H1 (cell line): ENCODE measurements around the gene NME7. TPM values are rescaled to one million over a fixed set of nuclear protein-coding genes. Genes with fewer than 3 reads are reported as not detected.

Experiments
- CTCF ChIA-PET: fragments of 300-600 bp; sonication (Branson Sonifier 250); formaldehyde crosslinking; loops from one replicate; lab custom pipeline; 2021; ENCODE audit not compliant: partially characterized antibody; lab: Charles Lee
- POLR2A ChIA-PET: fragments of 300-600 bp; sonication (Branson Sonifier 250); formaldehyde crosslinking; loops from one replicate; lab custom pipeline; 2021; ENCODE audit warnings: inconsistent platforms; ENCODE audit not compliant: partially characterized antibody; lab: Charles Lee
- DNase-seq, 2 experiments: peaks; one replicate each; pipeline versions ENCODE4 v3.0.0 to v3.0.0-alpha.2; 2010 to 2022; ENCODE audit warnings: low spot score in 2 of 2, low read depth in 1 of 2, mixed read lengths in 1 of 2
- FAIRE-seq: peaks from 2 replicates; lab custom pipeline; 2011; peaks lifted over from hg19 to GRCh38; lab: Jason Lieb, UNC
- H2AFZ ChIP-seq: 2 replicates; pipeline ENCODE4 v1.8.1; 2012; ENCODE audit warnings: low read length, inconsistent platforms
- H2AK5ac ChIP-seq: 2 replicates; pipeline ENCODE4 v1.6.1; 2013; ENCODE audit warnings: low read depth, low read length
- H2BK120ac ChIP-seq: replicated peaks from 2 replicates; pipeline ENCODE3; 2013; ENCODE audit warnings: low read depth, low read length, inconsistent platforms
- H2BK12ac ChIP-seq: 2 replicates; pipeline ENCODE4 v1.6.1; 2013; ENCODE audit warnings: low read depth, low read length
- H2BK15ac ChIP-seq: 2 replicates; pipeline ENCODE4 v1.6.1; 2013; ENCODE audit warnings: low read length
- H2BK20ac ChIP-seq: 2 replicates; pipeline ENCODE4 v1.6.1; 2013; ENCODE audit warnings: low read length
- H2BK5ac ChIP-seq: 2 replicates; pipeline ENCODE4 v1.6.1; 2013; ENCODE audit warnings: low read depth, low read length
- H3K14ac ChIP-seq: 2 replicates; pipeline ENCODE4 v1.6.1; 2013; ENCODE audit warnings: inconsistent platforms; ENCODE audit not compliant: insufficient read length
- H3K18ac ChIP-seq: 2 replicates; pipeline ENCODE4 v1.6.1; 2013; ENCODE audit warnings: low read length; ENCODE audit errors: extremely low read depth
- H3K23ac ChIP-seq: 2 replicates; pipeline ENCODE4 v1.6.1; 2013; ENCODE audit warnings: inconsistent platforms; ENCODE audit not compliant: insufficient read length
- H3K23me2 ChIP-seq: 2 replicates; pipeline ENCODE4 v1.6.1; 2013; ENCODE audit warnings: low read depth, low read length
- H3K27ac ChIP-seq: 2 replicates; pipeline ENCODE4 v1.6.1; 2011; ENCODE audit warnings: low read depth, low read length, inconsistent platforms
- H3K27me3 ChIP-seq, 4 experiments: replicated peaks in 1 of 4; 1 replicate in 1 of 4; 2 replicates in 3 of 4; pipeline versions ENCODE4 v1.6.1 to v1.8.1; 2011 to 2013; ENCODE audit warnings: low read length in 3 of 4, mild to moderate bottlenecking in 3 of 4, inconsistent platforms in 2 of 4, mixed read lengths in 2 of 4, moderate library complexity in 1 of 4; ENCODE audit not compliant: control insufficient read depth in 3 of 4, insufficient read depth in 3 of 4; ENCODE audit errors: extremely low read depth in 1 of 4
- H3K36me3 ChIP-seq, 4 experiments: 2 replicates each; pipeline versions ENCODE4 v1.6.1 to v1.8.1; 2011 to 2013; ENCODE audit warnings: mild to moderate bottlenecking in 4 of 4, low read length in 3 of 4, moderate library complexity in 2 of 4, control low read depth in 1 of 4, inconsistent platforms in 1 of 4; ENCODE audit not compliant: insufficient read depth in 4 of 4, control insufficient read depth in 2 of 4
- H3K4ac ChIP-seq: replicated peaks from 2 replicates; pipeline ENCODE3; 2013; ENCODE audit warnings: low read length, low read depth, mixed read lengths, inconsistent platforms; ENCODE audit not compliant: insufficient read length
- H3K4me1 ChIP-seq, 4 experiments: replicated peaks in 1 of 4; 1 replicate in 1 of 4; 2 replicates in 3 of 4; pipeline versions ENCODE4 v1.6.1 to v1.8.1; 2011 to 2013; ENCODE audit warnings: low read length in 3 of 4, inconsistent platforms in 2 of 4, mixed read lengths in 1 of 4; ENCODE audit not compliant: insufficient read depth in 4 of 4, control insufficient read depth in 3 of 4
- H3K4me2 ChIP-seq, 2 experiments: 2 replicates each; pipeline versions ENCODE4 v1.6.1 to v1.8.1; 2011 to 2013; ENCODE audit warnings: low read depth in 2 of 2, low read length in 2 of 2, control low read depth in 1 of 2, inconsistent platforms in 1 of 2, mild to moderate bottlenecking in 1 of 2; ENCODE audit not compliant: insufficient read depth in 1 of 2
- H3K4me3 ChIP-seq, 4 experiments: fragments of 200-600, 300-600 bp in 1 of 4; sonication (generic), shearing (Covaris generic), sonication (Bioruptor Twin) in 1 of 4; 2 replicates each; pipeline versions ENCODE4 v1.5.1 to v1.8.1; 2011 to 2016; ENCODE audit warnings: low read length in 4 of 4, low read depth in 3 of 4, control low read depth in 2 of 4, inconsistent platforms in 2 of 4, mild to moderate bottlenecking in 2 of 4, mixed read lengths in 1 of 4, moderate library complexity in 1 of 4; ENCODE audit not compliant: insufficient read depth in 2 of 4; ENCODE audit errors: extremely low read depth in 1 of 4
- H3K56ac ChIP-seq: replicated peaks from 2 replicates; pipeline ENCODE3; 2013; ENCODE audit warnings: low read depth, mild to moderate bottlenecking, mixed read lengths, low read length, inconsistent platforms; ENCODE audit not compliant: insufficient read length
- H3K79me1 ChIP-seq: 2 replicates; pipeline ENCODE4 v1.6.1; 2013; ENCODE audit warnings: low read depth, low read length, control low read depth
- H3K79me2 ChIP-seq, 2 experiments: 2 replicates each; pipeline versions ENCODE4 v1.6.1 to v1.8.1; 2012 to 2013; ENCODE audit warnings: low read length in 2 of 2, mild to moderate bottlenecking in 2 of 2, inconsistent platforms in 1 of 2; ENCODE audit not compliant: insufficient read depth in 2 of 2, control insufficient read depth in 1 of 2
- H3K9ac ChIP-seq, 4 experiments: replicated peaks in 1 of 4; 1 replicate in 1 of 4; 2 replicates in 3 of 4; pipeline versions ENCODE4 v1.6.1 to v1.8.1; 2011 to 2013; ENCODE audit warnings: low read depth in 3 of 4, low read length in 3 of 4, control low read depth in 2 of 4, mild to moderate bottlenecking in 2 of 4, moderate library complexity in 2 of 4, inconsistent platforms in 1 of 4; ENCODE audit errors: extremely low read depth in 1 of 4
- H3K9me3 ChIP-seq, 2 experiments: 2 replicates each; pipeline versions ENCODE4 v1.6.1 to v1.8.1; 2012 to 2013; ENCODE audit warnings: mild to moderate bottlenecking in 2 of 2, moderate library complexity in 2 of 2, control low read depth in 1 of 2, inconsistent platforms in 1 of 2, low read depth in 1 of 2, low read length in 1 of 2, mixed read lengths in 1 of 2; ENCODE audit not compliant: insufficient read depth in 2 of 2
- H4K20me1 ChIP-seq, 2 experiments: replicated peaks in 1 of 2; 2 replicates each; pipeline versions ENCODE3 to v1.8.1; 2011 to 2013; ENCODE audit warnings: inconsistent platforms in 2 of 2, low read length in 2 of 2, mild to moderate bottlenecking in 1 of 2; ENCODE audit not compliant: insufficient read depth in 2 of 2, control insufficient read depth in 1 of 2
- H4K5ac ChIP-seq: 2 replicates; pipeline ENCODE4 v1.6.1; 2013; ENCODE audit warnings: low read length, low read depth, mixed read lengths, inconsistent platforms; ENCODE audit not compliant: insufficient read length
- H4K8ac ChIP-seq: 2 replicates; pipeline ENCODE4 v1.8.0; 2013; ENCODE audit warnings: mild to moderate bottlenecking, moderate library complexity, low read length, inconsistent platforms; ENCODE audit not compliant: insufficient read depth; ENCODE audit errors: extremely low read depth
- H4K91ac ChIP-seq: replicated peaks from 2 replicates; pipeline ENCODE3; 2013; ENCODE audit warnings: low read length, mixed read lengths, inconsistent platforms; ENCODE audit not compliant: insufficient read length
- ATF2 ChIP-seq: IDR thresholded peaks from 2 replicates; pipeline ENCODE4 v1.6.1; 2012; ENCODE audit warnings: low read length, inconsistent platforms
- EP300 ChIP-seq, 2 experiments: IDR thresholded peaks; 1 replicate in 1 of 2; 2 replicates in 1 of 2; pipeline ENCODE4 v1.6.1; 2011 to 2012; ENCODE audit warnings: low read depth in 2 of 2, low read length in 2 of 2, mild to moderate bottlenecking in 2 of 2, borderline replicate concordance in 1 of 2, inconsistent platforms in 1 of 2, moderate library complexity in 1 of 2
- GABPA ChIP-seq: IDR thresholded peaks from 2 replicates; pipeline ENCODE4 v1.6.1; 2011; ENCODE audit warnings: mild to moderate bottlenecking, low read length, moderate library complexity, borderline replicate concordance; ENCODE audit not compliant: insufficient read depth
- GTF2F1 ChIP-seq: IDR thresholded peaks from 2 replicates; pipeline ENCODE4 v1.6.1; 2012; ENCODE audit warnings: low read depth, low read length, improper control_type of control experiment, borderline replicate concordance
- JUND ChIP-seq: IDR thresholded peaks from 2 replicates; pipeline ENCODE4 v1.6.1; 2011; ENCODE audit warnings: mild to moderate bottlenecking, improper control_type of control experiment, low read length
- KDM4A ChIP-seq: IDR thresholded peaks from one replicate; pipeline ENCODE4 v1.7.1; 2012; ENCODE audit warnings: low read depth, mild to moderate bottlenecking, moderate library complexity, low read length, inconsistent platforms; ENCODE audit not compliant: severe bottlenecking
- KDM5A ChIP-seq: fragments of 200-600 bp; IDR thresholded peaks from 2 replicates; pipeline ENCODE4 v1.7.1; 2012; ENCODE audit warnings: mild to moderate bottlenecking, low read length, inconsistent platforms, mixed read lengths
- MAFK ChIP-seq: IDR thresholded peaks from 2 replicates; pipeline ENCODE4 v1.6.1; 2012; ENCODE audit warnings: low read depth, mild to moderate bottlenecking, improper control_type of control experiment, low read length
- RFX5 ChIP-seq: IDR thresholded peaks from 2 replicates; pipeline ENCODE4 v1.6.1; 2011; ENCODE audit warnings: low read depth, low read length, improper control_type of control experiment, borderline replicate concordance
- WGBS, 2 experiments: shearing (Covaris generic) in 1 of 2; methylation state at CpG; one replicate each; pipeline versions ENCODE4 v1.1.6 to v1.1.7; 2013 to 2015; ENCODE audit warnings: low lambda C conversion rate in 2 of 2, mixed read lengths in 2 of 2, inconsistent platforms in 1 of 2, low coverage in 1 of 2, missing lambda C conversion rate in 1 of 2; ENCODE audit not compliant: insufficient replicate concordance in 2 of 2, insufficient coverage in 1 of 2, insufficient read length in 1 of 2; ENCODE audit errors: extremely low coverage in 1 of 2, missing lambda C conversion rate in 1 of 2; 5-methylcytosine and 5-hydroxymethylcytosine counted together
- polyA plus RNA-seq, 7 experiments: library from polyadenylated mRNA; depleted of rRNA in 3 of 7; stranded (reverse) in 5 of 7; unstranded in 2 of 7; fragments of >200 nt in 5 of 7; fragments of 200-250 nt in 2 of 7; gene quantifications; 1 replicate in 5 of 7; 2 replicates in 1 of 7; 4 replicates in 1 of 7; pipeline versions ENCODE4 v1.2.1 to v1.2.3, GENCODE V29; 2011 to 2013; ENCODE audit warnings: missing spikeins in 2 of 7, mixed read lengths in 2 of 7
- total RNA-seq: library from RNA; stranded (reverse); fragmentation: NEBNext Ultra II Directional; extraction: Animal tissue kit (Norgen Biotek cat#: 25700); gene quantifications from 2 replicates; pipeline ENCODE4 v1.2.1, GENCODE V29; 2021
- TF ChIP-seq, protein P1 (sequence below): IDR thresholded peaks from 2 replicates; pipeline ENCODE4 v1.6.1; 2011; ENCODE audit warnings: low read depth, mild to moderate bottlenecking, low read length; ENCODE audit not compliant: insufficient read depth
- TF ChIP-seq, protein P2 (sequence below): IDR thresholded peaks from 2 replicates; pipeline ENCODE4 v1.6.1; 2011; ENCODE audit warnings: low read length, improper control_type of control experiment

Gene NME7
- total and polyA plus RNA-seq, 2 of the 8 experiments (the other 6 are each of a cell fraction or from before 2014, with no cell fraction given), result 11.6 to 28.5 TPM

DNA sequence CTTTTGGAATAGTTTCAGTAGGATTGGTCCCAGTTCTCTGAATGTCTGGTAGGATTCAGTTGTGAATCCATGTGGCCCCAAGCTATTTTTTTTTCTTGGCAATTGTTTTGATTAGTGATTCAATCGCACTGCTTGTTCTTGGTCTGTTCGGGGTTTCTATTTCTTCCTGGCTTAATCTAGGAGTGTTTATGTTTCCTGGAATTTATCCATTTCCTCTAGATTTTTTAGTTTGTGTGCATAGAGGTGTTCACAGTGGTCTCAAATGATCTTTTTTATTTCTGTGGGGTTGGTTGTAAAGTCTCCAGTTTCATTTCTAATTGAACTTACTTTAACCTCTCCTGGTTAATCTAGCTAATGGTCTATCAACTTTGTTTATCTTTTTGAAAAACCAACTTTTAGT is 117.6 kb downstream of the NME7 start:
- 86% methylated on average over 2 of the region's 2 CpGs; no CpG with 5 or more reads in 1 of the 2 experiments for WGBS, 2 experiments
- Histone ChIP-seq H2BK20ac (no peak overlapping the region), H4K91ac (no peak overlapping the region), H3K23me2 (no peaks in the 10 kb centered on the region), H3K4me2 (no peak overlapping the region), H4K20me1 (no peaks in the 10 kb centered on the region), H3K9me3 (no peaks in the 10 kb centered on the region), H2BK5ac (no peak overlapping the region), H3K27ac (no peak overlapping the region), H2BK120ac (no peak overlapping the region), H3K9ac (no peak overlapping the region), H3K27me3 (no peaks in the 10 kb centered on the region), H3K14ac (no peak overlapping the region), H3K79me2 (no peaks in the 10 kb centered on the region), H2BK12ac (no peak overlapping the region), H2AFZ (no peak overlapping the region), H3K4ac (no peak overlapping the region), H2AK5ac (no peak overlapping the region), H3K18ac (no peak overlapping the region), H3K23ac (no peak overlapping the region), H3K79me1 (no peaks in the 10 kb centered on the region), H4K8ac (no peak overlapping the region), H3K56ac (no peak overlapping the region), H3K4me3 (no peak overlapping the region), H2BK15ac (no peak overlapping the region), H3K36me3 (no peaks in the 10 kb centered on the region), H3K4me1 (no peaks in the 10 kb centered on the region), H4K5ac (no peak overlapping the region)
- POLR2A ChIA-PET, result no interaction called here
- no peak for DNase-seq
- no peak for FAIRE-seq
- CTCF ChIA-PET, result no interaction called here
- TF ChIP-seq ATF2, result no peak
- no peak for TF ChIP-seq GABPA
- no peak for TF ChIP-seq EP300 (IDR thresholded peaks at IDR 0.05; ENCODE audit: borderline replicate concordance in 1 of 2, low read depth in 2 of 2, low read length in 2 of 2)
- TF ChIP-seq JUND, result no peak
- TF ChIP-seq, protein P1, sequence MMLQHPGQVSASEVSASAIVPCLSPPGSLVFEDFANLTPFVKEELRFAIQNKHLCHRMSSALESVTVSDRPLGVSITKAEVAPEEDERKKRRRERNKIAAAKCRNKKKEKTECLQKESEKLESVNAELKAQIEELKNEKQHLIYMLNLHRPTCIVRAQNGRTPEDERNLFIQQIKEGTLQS, result no peak
- TF ChIP-seq, protein P2, sequence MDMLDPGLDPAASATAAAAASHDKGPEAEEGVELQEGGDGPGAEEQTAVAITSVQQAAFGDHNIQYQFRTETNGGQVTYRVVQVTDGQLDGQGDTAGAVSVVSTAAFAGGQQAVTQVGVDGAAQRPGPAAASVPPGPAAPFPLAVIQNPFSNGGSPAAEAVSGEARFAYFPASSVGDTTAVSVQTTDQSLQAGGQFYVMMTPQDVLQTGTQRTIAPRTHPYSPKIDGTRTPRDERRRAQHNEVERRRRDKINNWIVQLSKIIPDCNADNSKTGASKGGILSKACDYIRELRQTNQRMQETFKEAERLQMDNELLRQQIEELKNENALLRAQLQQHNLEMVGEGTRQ, result no peak
- no peak for TF ChIP-seq MAFK
- TF ChIP-seq KDM5A, result no peak
- no peak for TF ChIP-seq KDM4A
- TF ChIP-seq GTF2F1, result no peak
- no peak for TF ChIP-seq RFX5
